ENCODE results near the gene PLEK.

- TF ChIP-seq CTCF (IDR thresholded peaks at IDR 0.05), result no peak
- no peak for TF ChIP-seq USF2 (IDR thresholded peaks at IDR 0.05; ENCODE audit: borderline replicate concordance, low read depth, low read length)
- no peak for TF ChIP-seq YY1 (IDR thresholded peaks at IDR 0.05; ENCODE audit: low read depth)
- TF ChIP-seq EZH2phosphoT487 (IDR thresholded peaks at IDR 0.05; ENCODE audit: borderline replicate concordance, low read depth), result no peak
- TF ChIP-seq EP300 (IDR thresholded peaks at IDR 0.05; ENCODE audit: borderline replicate concordance in 1 of 2, low read depth in 1 of 2, low read length in 1 of 2), result no peak
- TF ChIP-seq ZBTB33 (IDR thresholded peaks at IDR 0.05; ENCODE audit: borderline replicate concordance, low read depth), result no peak
- TF ChIP-seq SMC3 (IDR thresholded peaks at IDR 0.05; ENCODE audit: low read depth, low read length), result no peak
- TF ChIP-seq IRF3 (IDR thresholded peaks at IDR 0.05; ENCODE audit: low read depth, low read length), result no peak
- no peak for TF ChIP-seq REST (IDR thresholded peaks at IDR 0.05; ENCODE audit: low read depth, low read length)
- TF ChIP-seq CHD2 (IDR thresholded peaks at IDR 0.05; ENCODE audit: low read length, partially characterized antibody), result no peak
- TF ChIP-seq POLR2AphosphoS5 (IDR thresholded peaks at IDR 0.05; ENCODE audit: low read depth, low read length), result no peak
- TF ChIP-seq TAF1 (IDR thresholded peaks at IDR 0.05; ENCODE audit: borderline replicate concordance, low read depth, low read length), result no peak
- TF ChIP-seq GATA2 (CRISPR knock-in tag; IDR thresholded peaks at IDR 0.05), result no peak
- no peak for TF ChIP-seq SIN3A (IDR thresholded peaks at IDR 0.05; ENCODE audit: borderline replicate concordance, low read depth, low read length)
Measured at GRCh38 chr2:68388358-68388757, 23.3 kb downstream of the PLEK start.

Data from SK-N-SH (cell line).